CD14-positive monocyte (primary cell): ENCODE data around the gene CREG1. TPM values are rescaled to one million over a fixed set of nuclear protein-coding genes. Genes with fewer than 3 reads are reported as not detected.

Experiments
- DNase-seq, 3 donors: peaks; one replicate each; pipeline ENCODE4 v3.0.0-alpha.2; 2011 to 2022
- H2AFZ ChIP-seq: 2 replicates; pipeline ENCODE4 v1.6.0; 2012; ENCODE audit warnings: mild to moderate bottlenecking, low read depth, low read length, inconsistent platforms; ENCODE audit not compliant: insufficient read depth, poor library complexity, severe bottlenecking
- H3K27ac ChIP-seq, 2 donors: 1 replicate in 1 of 2; 2 replicates in 1 of 2; pipeline ENCODE4 v1.5.1; 2012 to 2013; ENCODE audit warnings: low read length in 2 of 2, control low read depth in 1 of 2, inconsistent platforms in 1 of 2, low read depth in 1 of 2, mild to moderate bottlenecking in 1 of 2
- H3K27me3 ChIP-seq, 2 donors: one replicate each; pipeline versions ENCODE4 v1.6.0 to v1.6.1; 2011 to 2013; ENCODE audit warnings: low read length in 2 of 2; ENCODE audit not compliant: control insufficient read depth in 2 of 2, insufficient read depth in 2 of 2
- H3K36me3 ChIP-seq, 2 donors: replicated peaks in 1 of 2; 1 replicate in 1 of 2; 2 replicates in 1 of 2; pipeline versions ENCODE4 v1.5.1 to v1.6.1; 2012 to 2013; ENCODE audit warnings: low read length in 2 of 2, control low read depth in 1 of 2, inconsistent platforms in 1 of 2, mild to moderate bottlenecking in 1 of 2; ENCODE audit not compliant: insufficient read depth in 2 of 2, control insufficient read depth in 1 of 2
- H3K4me1 ChIP-seq, 2 donors: 1 replicate in 1 of 2; 2 replicates in 1 of 2; pipeline versions ENCODE4 v1.5.1 to v1.6.1; 2012 to 2013; ENCODE audit warnings: low read length in 2 of 2, control low read depth in 1 of 2, inconsistent platforms in 1 of 2, mild to moderate bottlenecking in 1 of 2, moderate library complexity in 1 of 2; ENCODE audit not compliant: insufficient read depth in 2 of 2, control insufficient read depth in 1 of 2
- H3K4me2 ChIP-seq: replicated peaks from 2 replicates; pipeline ENCODE3; 2012; ENCODE audit warnings: low read length, moderate library complexity, mild to moderate bottlenecking; ENCODE audit not compliant: poor library complexity, severe bottlenecking; ENCODE audit errors: extremely low read depth
- H3K4me3 ChIP-seq, 3 experiments: fragments of 200-600 bp in 1 of 3; sonication (generic) in 1 of 3; replicated peaks in 1 of 3; 1 replicate in 2 of 3; 2 replicates in 1 of 3; pipeline ENCODE4 v1.5.1; 2011 to 2013; ENCODE audit warnings: low read length in 3 of 3, mild to moderate bottlenecking in 3 of 3, control low read depth in 2 of 3, low read depth in 2 of 3, inconsistent platforms in 1 of 3, moderate library complexity in 1 of 3
- H3K79me2 ChIP-seq: 2 replicates; pipeline ENCODE4 v1.6.0; 2012; ENCODE audit warnings: mild to moderate bottlenecking, control low read depth, inconsistent platforms, low read length, moderate library complexity; ENCODE audit not compliant: insufficient read depth
- H3K9ac ChIP-seq: 2 replicates; pipeline ENCODE4 v1.6.0; 2017; ENCODE audit warnings: low read length, mild to moderate bottlenecking; ENCODE audit not compliant: insufficient read depth, poor library complexity, severe bottlenecking
- H3K9me3 ChIP-seq, 2 donors: replicated peaks in 1 of 2; 1 replicate in 1 of 2; 2 replicates in 1 of 2; pipeline versions ENCODE4 v1.5.1 to v1.6.1; 2012 to 2013; ENCODE audit warnings: low read length in 2 of 2, control low read depth in 1 of 2; ENCODE audit not compliant: control insufficient read depth in 1 of 2, insufficient read depth in 1 of 2
- H4K20me1 ChIP-seq: 2 replicates; pipeline ENCODE4 v1.6.0; 2012; ENCODE audit warnings: mild to moderate bottlenecking, low read length, control low read depth, moderate library complexity; ENCODE audit not compliant: insufficient read depth
- H3K27ac Mint-ChIP-seq, 7 donors: one replicate each; pipeline ENCODE4 v1.8.0; 2020; ENCODE audit warnings: mild to moderate bottlenecking in 7 of 7, mixed read lengths in 7 of 7, moderate library complexity in 6 of 7, inconsistent platforms in 2 of 7
- H3K27me3 Mint-ChIP-seq, 3 donors: one replicate each; pipeline ENCODE4 v1.8.0; 2021 to 2022; ENCODE audit warnings: low read depth in 3 of 3, mild to moderate bottlenecking in 3 of 3, mixed read lengths in 3 of 3, moderate library complexity in 3 of 3, inconsistent platforms in 1 of 3
- H3K36me3 Mint-ChIP-seq, 2 donors: one replicate each; pipeline ENCODE4 v1.8.0; 2020; ENCODE audit warnings: mixed read lengths in 2 of 2, inconsistent platforms in 1 of 2, mild to moderate bottlenecking in 1 of 2
- H3K4me1 Mint-ChIP-seq: one replicate; pipeline ENCODE4 v1.8.0; 2020; ENCODE audit warnings: mild to moderate bottlenecking, mixed read lengths
- H3K4me3 Mint-ChIP-seq, 2 donors: one replicate each; pipeline ENCODE4 v1.8.0; 2020; ENCODE audit warnings: mild to moderate bottlenecking in 2 of 2, mixed read lengths in 2 of 2, moderate library complexity in 1 of 2
- H3K9me3 Mint-ChIP-seq, 7 donors: one replicate each; pipeline ENCODE4 v1.8.0; 2020 to 2022; ENCODE audit warnings: mixed read lengths in 7 of 7, mild to moderate bottlenecking in 6 of 7, moderate library complexity in 6 of 7, inconsistent platforms in 2 of 7
- CTCF ChIP-seq: fragments of 200-600 bp; IDR thresholded peaks from one replicate; pipeline ENCODE4 v1.8.0; 2022; ENCODE audit warnings: antibody characterized with exemption, mild to moderate bottlenecking
- WGBS: methylation state at CpG from one replicate; pipeline ENCODE4 v1.1.5; 2013; ENCODE audit warnings: missing lambda C conversion rate; ENCODE audit not compliant: insufficient coverage; 5-methylcytosine and 5-hydroxymethylcytosine counted together
- intact Hi-C, 2 donors: fragments of 100-400 bp; cut with micrococcal nuclease; formaldehyde crosslinking; loops; one replicate each; pipeline versions ENCODE4 v1.15.0 to v1.15.1; 2023
- polyA plus RNA-seq, 3 donors: library from polyadenylated mRNA; depleted of rRNA in 1 of 3; unstranded in 2 of 3; stranded (reverse) in 1 of 3; fragments of 300-500 nt in 2 of 3; fragments of >200 nt in 1 of 3; fragmentation: Illumina TruSeq in 2 of 3; gene quantifications; 1 replicate in 2 of 3; 2 replicates in 1 of 3; pipeline ENCODE4 v1.2.3, GENCODE V29; 2012 to 2021

The CREG1 gene
- polyA plus RNA-seq, 3 donors, result 150 to 309 (median 248) TPM

- H3K27ac Mint-ChIP-seq, result no peak overlapping the region
- Histone ChIP-seq H3K36me3 (no peaks in the 10 kb centered on the region), H3K27me3 (no peaks in the 10 kb centered on the region), H3K4me2 (no peak overlapping the region), H3K4me1 (no peaks in the 10 kb centered on the region), H3K27ac (no peak overlapping the region), H2AFZ (no peak overlapping the region), H3K4me3 (no peak overlapping the region), H4K20me1 (no peaks in the 10 kb centered on the region), H3K79me2 (no peaks in the 10 kb centered on the region), H3K9me3 (no peaks in the 10 kb centered on the region), H3K9ac (no peak overlapping the region)
- intact Hi-C loops, result no loop called here
- peaks cover 0 to 3% (median 2%) of the 10 kb centered on the region in 3 donors for H3K27me3 Mint-ChIP-seq
- peaks cover 0 to 2% of the 10 kb centered on the region in 2 donors for H3K36me3 Mint-ChIP-seq
- no peaks in the 10 kb centered on the region for H3K9me3 Mint-ChIP-seq
- H3K4me3 Mint-ChIP-seq, result no peak overlapping the region
- TF ChIP-seq CTCF, result no peak
- WGBS, result no CpG with 5 or more reads among the region's 3 CpGs
- no peak for DNase-seq
- H3K4me1 Mint-ChIP-seq, result no peaks in the 10 kb centered on the region
Measured at GRCh38 chr1:167528057-167528728, 25.4 kb downstream of the CREG1 start.

GRCh38 chr1:167526667-167527383 is 26.7 kb downstream of the CREG1 start:
- Histone ChIP-seq H3K9me3 (no peaks in the 10 kb centered on the region), H3K4me1 (no peaks in the 10 kb centered on the region), H2AFZ (no peak overlapping the region), H3K4me2 (no peak overlapping the region), H3K27ac (no peak overlapping the region), H4K20me1 (no peaks in the 10 kb centered on the region), H3K36me3 (no peaks in the 10 kb centered on the region), H3K9ac (no peak overlapping the region), H3K4me3 (no peak overlapping the region), H3K79me2 (no peaks in the 10 kb centered on the region), H3K27me3 (no peaks in the 10 kb centered on the region)
- WGBS, result 60% methylated on average over 4 of the region's 8 CpGs
- no peaks in the 10 kb centered on the region for H3K9me3 Mint-ChIP-seq
- peaks cover 0 to 3% (median 2%) of the 10 kb centered on the region in 3 donors for H3K27me3 Mint-ChIP-seq
- no peaks in the 10 kb centered on the region for H3K4me1 Mint-ChIP-seq
- intact Hi-C loops, result no loop called here
- no peak for TF ChIP-seq CTCF
- H3K4me3 Mint-ChIP-seq, result no peak overlapping the region
- DNase-seq, result no peak
- H3K36me3 Mint-ChIP-seq, result peaks cover 0 to 2% of the 10 kb centered on the region in 2 donors
- no peak overlapping the region for H3K27ac Mint-ChIP-seq
